ENCODE data around the gene KRT81. TPM values are rescaled to one million over a fixed set of nuclear protein-coding genes. Genes with fewer than 3 reads are reported as not detected.

Gene KRT81
- not detected for total RNA-seq

- no peak for TF ChIP-seq POLR2A (IDR thresholded peaks at IDR 0.05)
- no peak for TF ChIP-seq CTCF (IDR thresholded peaks at IDR 0.05 in 4 of 5, conservative IDR thresholded peaks at IDR 0.05 in 1 of 5)
- Histone ChIP-seq H3K27me3 (peaks cover 0 to 5% (median 5%) of the 10 kb centered on the region in 3 donors), H3K36me3 (no peaks in the 10 kb centered on the region), H3K4me3 (no peak within 1 kb of the TSS), H3K9me3 (no peaks in the 10 kb centered on the region), H3K4me1 (no peaks in the 10 kb centered on the region), H3K27ac (no peak within 1 kb of the TSS)
- DNase-seq (no peak), ATAC-seq (no peak)
- in situ Hi-C loops (cut with MboI; ENCODE audit: low sequenced_read_pairs in 4 of 4), result no loop called here
- intact Hi-C loops (cut with DNase I; ENCODE audit: low total_unique reads), result no loop called here
These were observed at the start of gene KRT81 for GRCh38 chr12:52291267-52291935. Gene KRT81 (minus strand): TSS chr12:52291534. CDS start chr12:52291465, 69 bp downstream.

GRCh38 chr12:52338241-52338960 is 47.1 kb upstream of the KRT81 start:
- in situ Hi-C loops (cut with MboI; ENCODE audit: low sequenced_read_pairs in 4 of 4), result no loop called here

GRCh38 chr12:52337054-52337453 is 45.7 kb upstream of the KRT81 start:
- in situ Hi-C loops (cut with MboI; ENCODE audit: low sequenced_read_pairs in 4 of 4), result no loop called here
- no peak overlapping the region for H3K27ac ChIP-seq
- no peaks in the 10 kb centered on the region for H3K4me1 ChIP-seq
- TF ChIP-seq POLR2A (IDR thresholded peaks at IDR 0.05) (no peak), CTCF (IDR thresholded peaks at IDR 0.05 in 4 of 5, conservative IDR thresholded peaks at IDR 0.05 in 1 of 5) (no peak)
- ATAC-seq, result no peak
- no peaks in the 10 kb centered on the region for H3K36me3 ChIP-seq
- DNase-seq, result no peak
- no peak overlapping the region for H3K4me3 ChIP-seq
- peaks cover 0 to 9% (median 3%) of the 10 kb centered on the region in 3 donors for H3K27me3 ChIP-seq
- intact Hi-C loops (cut with DNase I; ENCODE audit: low total_unique reads), result no loop called here
- peaks cover 0 to 8% (median 3%) of the 10 kb centered on the region in 3 donors for H3K9me3 ChIP-seq

More at GRCh38 chr12:52338241-52338960, 47.1 kb upstream of the KRT81 start:
- H3K9me3 ChIP-seq, result peaks cover 0 to 8% (median 3%) of the 10 kb centered on the region in 3 donors
- H3K27me3 ChIP-seq, result peaks cover 0 to 9% (median 3%) of the 10 kb centered on the region in 3 donors
- intact Hi-C loops (cut with DNase I; ENCODE audit: low total_unique reads), result no loop called here
- no peak overlapping the region for H3K27ac ChIP-seq
- no peaks in the 10 kb centered on the region for H3K4me1 ChIP-seq
- DNase-seq, result no peak
- no peak overlapping the region for H3K4me3 ChIP-seq
- ATAC-seq, result no peak
- TF ChIP-seq CTCF (IDR thresholded peaks at IDR 0.05 in 4 of 5, conservative IDR thresholded peaks at IDR 0.05 in 1 of 5), result no peak
- no peak for TF ChIP-seq POLR2A (IDR thresholded peaks at IDR 0.05)
- H3K36me3 ChIP-seq, result no peaks in the 10 kb centered on the region

- in situ Hi-C loops (cut with MboI; ENCODE audit: low sequenced_read_pairs in 4 of 4), result no loop called here
- intact Hi-C loops (cut with DNase I; ENCODE audit: low total_unique reads), result no loop called here
- no peak overlapping the region for H3K27ac ChIP-seq
- H3K4me1 ChIP-seq, result no peaks in the 10 kb centered on the region
- peaks cover 0 to 8% (median 3%) of the 10 kb centered on the region in 3 donors for H3K9me3 ChIP-seq
- H3K36me3 ChIP-seq, result no peaks in the 10 kb centered on the region
- ATAC-seq, result no peak
- peaks cover 0 to 9% (median 3%) of the 10 kb centered on the region in 3 donors for H3K27me3 ChIP-seq
- no peak overlapping the region for H3K4me3 ChIP-seq
- no peak for TF ChIP-seq POLR2A (IDR thresholded peaks at IDR 0.05)
- no peak for DNase-seq
These were observed 45.3 kb upstream of the KRT81 start for GRCh38 chr12:52336641-52337040.

GRCh38 chr12:52335598-52336262 is 44.4 kb upstream of the KRT81 start:
- no peak overlapping the region for H3K27ac ChIP-seq
- ATAC-seq (no peak), DNase-seq (no peak)
- peaks cover 0 to 9% (median 3%) of the 10 kb centered on the region in 3 donors for H3K27me3 ChIP-seq
- no peaks in the 10 kb centered on the region for H3K36me3 ChIP-seq
- TF ChIP-seq POLR2A (IDR thresholded peaks at IDR 0.05) (no peak), CTCF (IDR thresholded peaks at IDR 0.05 in 4 of 5, conservative IDR thresholded peaks at IDR 0.05 in 1 of 5) (no peak)
- no peak overlapping the region for H3K4me3 ChIP-seq
- H3K9me3 ChIP-seq, result peaks cover 0 to 8% (median 3%) of the 10 kb centered on the region in 3 donors
- in situ Hi-C loops (cut with MboI; ENCODE audit: low sequenced_read_pairs in 4 of 4), result no loop called here
- H3K4me1 ChIP-seq, result no peaks in the 10 kb centered on the region
- intact Hi-C loops (cut with DNase I; ENCODE audit: low total_unique reads), result no loop called here
